Left ventricle myocardium inferior (tissue), 1 donor: ENCODE measurements around the gene LARGE1. TPM values are rescaled to one million over a fixed set of nuclear protein-coding genes. Genes with fewer than 3 reads are reported as not detected.
A peak's percentile ranks its signal among the peaks of the same experiment; 100 is the strongest.

Experiments
- DNase-seq: peaks from one replicate; pipeline ENCODE4 v3.0.0-alpha.2; 2020
- H3K27ac ChIP-seq: fragments of 200-600 bp; replicated peaks from 2 replicates; pipeline ENCODE4 v1.8.0; 2021
- H3K27me3 ChIP-seq: fragments of 200-600 bp; 2 replicates; pipeline ENCODE4 v1.8.0; 2021; ENCODE audit warnings: low read depth
- H3K36me3 ChIP-seq: fragments of 200-600 bp; 2 replicates; pipeline ENCODE4 v1.8.0; 2021
- H3K4me1 ChIP-seq: fragments of 200-600 bp; 2 replicates; pipeline ENCODE4 v1.8.0; 2021
- H3K4me3 ChIP-seq: fragments of 200-600 bp; 2 replicates; pipeline ENCODE4 v1.8.0; 2021; ENCODE audit warnings: mild to moderate bottlenecking, moderate library complexity
- H3K9me3 ChIP-seq: fragments of 200-600 bp; replicated peaks from 2 replicates; pipeline ENCODE4 v1.8.0; 2021
- CTCF ChIP-seq: fragments of 200-600 bp; IDR thresholded peaks from 2 replicates; pipeline ENCODE4 v1.8.0; 2021; ENCODE audit warnings: antibody characterized with exemption, mild to moderate bottlenecking, borderline replicate concordance
- intact Hi-C: fragments of 100-400 bp; cut with micrococcal nuclease; formaldehyde crosslinking; loops from one replicate; pipeline ENCODE4 v1.11.0; 2022
- total RNA-seq: library from RNA; stranded (reverse); fragmentation: NEBNext Ultra II Directional; extraction: Animal tissue kit (Norgen Biotek cat#: 25700); gene quantifications from one replicate; pipeline ENCODE4 v1.2.1, GENCODE V29; 2021
- donor health status: DM: no; HTN: yes; CAD: no; lungs with severe emphysema.

LARGE1 gene
- total RNA-seq, 1 donor from 2014 or later: 117 TPM

- no peak overlapping the region for H3K27ac ChIP-seq
- no peaks in the 10 kb centered on the region for H3K9me3 ChIP-seq
- H3K27me3 ChIP-seq: no peaks in the 10 kb centered on the region
- no peak for TF ChIP-seq CTCF
- DNase-seq: no peak
- no peaks in the 10 kb centered on the region for H3K36me3 ChIP-seq
- no peak overlapping the region for H3K4me3 ChIP-seq
- peaks cover 17% of the 10 kb centered on the region for H3K4me1 ChIP-seq
- intact Hi-C loops: no loop called here
Observed at GRCh38 chr22:33688903-33689302, 231.4 kb downstream of the LARGE1 start.

GRCh38 chr22:33687464-33687863 is 232.8 kb downstream of the LARGE1 start:
- intact Hi-C loops: no loop called here
- TF ChIP-seq CTCF: no peak
- Histone ChIP-seq H3K4me3 (no peak overlapping the region), H3K36me3 (no peaks in the 10 kb centered on the region), H3K9me3 (peaks cover 7% of the 10 kb centered on the region), H3K27me3 (no peaks in the 10 kb centered on the region), H3K27ac (no peak overlapping the region), H3K4me1 (peaks cover 17% of the 10 kb centered on the region)
- no peak for DNase-seq

- Histone ChIP-seq H3K9me3 (peaks cover 7% of the 10 kb centered on the region), H3K4me3 (no peak overlapping the region), H3K27ac (peak overlapping the region; percentile 31), H3K27me3 (no peaks in the 10 kb centered on the region), H3K36me3 (no peaks in the 10 kb centered on the region), H3K4me1 (peaks cover 10% of the 10 kb centered on the region)
- TF ChIP-seq CTCF: no peak
- DNase-seq: no peak
- intact Hi-C loops: no loop called here
Observed at GRCh38 chr22:33684087-33684486, 236.2 kb downstream of the LARGE1 start.

- no peak overlapping the region for H3K4me3 ChIP-seq
- peaks cover 7% of the 10 kb centered on the region for H3K9me3 ChIP-seq
- H3K27ac ChIP-seq: no peak overlapping the region
- DNase-seq: no peak
- H3K27me3 ChIP-seq: no peaks in the 10 kb centered on the region
- H3K4me1 ChIP-seq: peaks cover 21% of the 10 kb centered on the region
- TF ChIP-seq CTCF: no peak
- intact Hi-C loops: no loop called here
- no peaks in the 10 kb centered on the region for H3K36me3 ChIP-seq
Observed at GRCh38 chr22:33682927-33683326, 237.3 kb downstream of the LARGE1 start.

- DNase-seq: no peak
- H3K27me3 ChIP-seq: no peaks in the 10 kb centered on the region
Observed at GRCh38 chr22:33680632-33681031, 239.6 kb downstream of the LARGE1 start.

More at GRCh38 chr22:33680632-33681031, 239.6 kb downstream of the LARGE1 start:
- no peaks in the 10 kb centered on the region for H3K36me3 ChIP-seq
- peaks cover 36% of the 10 kb centered on the region for H3K4me1 ChIP-seq
- H3K27ac ChIP-seq: no peak overlapping the region
- H3K9me3 ChIP-seq: peaks cover 7% of the 10 kb centered on the region
- no peak for TF ChIP-seq CTCF
- H3K4me3 ChIP-seq: no peak overlapping the region
- intact Hi-C loops: no loop called here
